ENCODE results near the gene WAS. TPM values are rescaled to one million over a fixed set of nuclear protein-coding genes. Genes with fewer than 3 reads are reported as not detected.

Gene WAS
- total and polyA plus RNA-seq, 4 donors: 1.0 to 5.6 (median 4.1) TPM

DNA sequence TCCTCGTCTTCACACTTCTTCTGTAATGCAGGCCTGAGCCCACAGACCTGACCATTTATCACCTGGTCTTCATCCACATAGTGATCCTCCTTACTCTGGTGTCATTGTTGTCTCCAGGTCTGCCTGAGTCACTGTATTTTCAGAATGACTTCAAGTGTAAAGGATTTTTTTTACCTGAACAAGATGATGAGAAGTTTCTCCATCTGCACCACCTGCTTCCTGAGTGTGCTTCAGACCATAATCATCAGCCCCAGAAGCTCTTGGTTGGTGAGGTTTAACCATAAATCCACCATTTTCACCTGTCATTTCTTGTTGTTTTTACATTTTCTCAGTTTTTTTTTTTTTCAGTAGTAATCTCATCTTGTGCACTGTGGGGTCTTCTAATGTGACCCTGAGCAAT is 47.3 kb upstream of the WAS start:
- no peak for TF ChIP-seq CTCF (IDR thresholded peaks at IDR 0.05; ENCODE audit: low read depth, low read length, missing input control)
- TF ChIP-seq TAF1 (conservative IDR thresholded peaks at IDR 0.05): no peak
- no peak for TF ChIP-seq FOXA2 (IDR thresholded peaks at IDR 0.05)
- TF ChIP-seq RAD21 (IDR thresholded peaks at IDR 0.05): no peak
- no peak for TF ChIP-seq ZBTB33 (IDR thresholded peaks at IDR 0.05)
- TF ChIP-seq HNF4A (conservative IDR thresholded peaks at IDR 0.05): no peak
- no peak for TF ChIP-seq GABPA (IDR thresholded peaks at IDR 0.05 in 1 of 2, conservative IDR thresholded peaks at IDR 0.05 in 1 of 2)
- TF ChIP-seq JUND (IDR thresholded peaks at IDR 0.05): no peak
- TF ChIP-seq SP1 (IDR thresholded peaks at IDR 0.05): no peak
- TF ChIP-seq YY1 (IDR thresholded peaks at IDR 0.05): no peak
- TF ChIP-seq RXRA (IDR thresholded peaks at IDR 0.05): no peak
- no peak for TF ChIP-seq NR2F2 (IDR thresholded peaks at IDR 0.05)
- no peaks in the 10 kb centered on the region for H3K9me3 ChIP-seq (ENCODE audit: control insufficient read depth in 4 of 4, low read length in 3 of 4)
- no peak overlapping the region for H3K9ac ChIP-seq (ENCODE audit: low read depth in 1 of 2, low read length in 2 of 2)
- 69% methylated on average over 1 of the region's 1 CpG for WGBS
- no peak for DNase-seq (ENCODE audit: low spot score)
- no peaks in the 10 kb centered on the region for H3K27me3 ChIP-seq (ENCODE audit: control insufficient read depth in 4 of 4, insufficient read depth in 4 of 4, low read length in 3 of 4)
- H3K36me3 ChIP-seq (ENCODE audit: control insufficient read depth in 4 of 4, insufficient read depth in 3 of 4, low read depth in 1 of 4, low read length in 3 of 4): no peaks in the 10 kb centered on the region
- no peak overlapping the region for H3K4me3 ChIP-seq (ENCODE audit: low read depth in 1 of 3, low read length in 3 of 3)
- no peak overlapping the region for H3K27ac ChIP-seq (ENCODE audit: low read depth in 1 of 2, low read length in 2 of 2)
- H3K4me1 ChIP-seq (ENCODE audit: control insufficient read depth in 4 of 4, insufficient read depth in 4 of 4, low read length in 3 of 4): no peaks in the 10 kb centered on the region

DNA sequence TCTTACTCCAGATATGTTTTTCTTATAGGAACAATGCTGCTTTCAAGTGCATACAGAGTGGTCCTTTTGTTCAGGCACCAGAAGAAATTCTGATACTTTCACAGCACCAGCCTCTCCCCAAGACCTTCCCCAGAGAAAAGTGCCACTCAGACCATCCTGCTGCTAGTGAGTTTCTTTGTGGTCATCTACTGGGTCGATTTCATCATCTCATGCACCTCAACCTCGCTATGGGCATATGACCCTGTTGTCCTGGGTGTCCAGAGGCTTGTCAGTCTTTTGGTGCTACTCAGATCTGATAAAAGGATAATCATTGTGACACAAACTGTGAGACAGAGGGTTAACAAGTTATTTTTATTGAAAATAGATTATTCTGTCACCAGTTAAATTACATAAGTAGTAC is 46.8 kb upstream of the WAS start:
- Histone ChIP-seq H3K9me3 (ENCODE audit: control insufficient read depth in 4 of 4, low read length in 3 of 4) (no peaks in the 10 kb centered on the region), H3K27me3 (ENCODE audit: control insufficient read depth in 4 of 4, insufficient read depth in 4 of 4, low read length in 3 of 4) (no peaks in the 10 kb centered on the region), H3K27ac (ENCODE audit: low read depth in 1 of 2, low read length in 2 of 2) (no peak overlapping the region), H3K4me1 (ENCODE audit: control insufficient read depth in 4 of 4, insufficient read depth in 4 of 4, low read length in 3 of 4) (no peaks in the 10 kb centered on the region), H3K4me3 (ENCODE audit: low read depth in 1 of 3, low read length in 3 of 3) (no peak overlapping the region), H3K9ac (ENCODE audit: low read depth in 1 of 2, low read length in 2 of 2) (no peak overlapping the region), H3K36me3 (ENCODE audit: control insufficient read depth in 4 of 4, insufficient read depth in 3 of 4, low read depth in 1 of 4, low read length in 3 of 4) (no peaks in the 10 kb centered on the region)
- 56% methylated on average over 2 of the region's 2 CpGs for WGBS
- no peak for TF ChIP-seq RXRA (IDR thresholded peaks at IDR 0.05)
- TF ChIP-seq JUND (IDR thresholded peaks at IDR 0.05): no peak
- no peak for TF ChIP-seq HNF4G (IDR thresholded peaks at IDR 0.05)
- TF ChIP-seq, protein P1, sequence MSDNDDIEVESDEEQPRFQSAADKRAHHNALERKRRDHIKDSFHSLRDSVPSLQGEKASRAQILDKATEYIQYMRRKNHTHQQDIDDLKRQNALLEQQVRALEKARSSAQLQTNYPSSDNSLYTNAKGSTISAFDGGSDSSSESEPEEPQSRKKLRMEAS (IDR thresholded peaks at IDR 0.05): no peak
- no peak for TF ChIP-seq ATF3 (IDR thresholded peaks at IDR 0.05)
- DNase-seq (ENCODE audit: low spot score): no peak

DNA sequence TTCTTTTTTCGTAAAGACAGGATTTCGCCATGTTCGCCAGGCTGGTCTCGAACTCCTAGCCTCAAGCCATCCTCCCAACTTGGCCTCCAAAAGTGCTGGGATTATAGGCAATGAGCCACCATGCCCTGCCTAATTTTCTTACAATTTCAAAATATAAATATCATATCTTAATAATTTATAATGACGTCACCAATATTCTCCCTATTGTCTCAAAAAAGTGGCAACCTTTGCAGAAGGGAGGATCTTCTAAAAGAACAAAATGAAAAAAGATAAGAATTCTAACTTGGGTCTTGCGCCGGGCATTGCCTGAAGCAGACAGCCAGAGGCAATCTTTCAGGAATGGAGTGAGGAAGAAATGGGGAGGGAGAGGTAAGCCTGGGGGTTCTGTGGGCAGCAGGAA is 37.9 kb upstream of the WAS start:
- Histone ChIP-seq H3K27me3 (ENCODE audit: control insufficient read depth in 4 of 4, insufficient read depth in 4 of 4, low read length in 3 of 4) (no peaks in the 10 kb centered on the region), H3K4me1 (ENCODE audit: control insufficient read depth in 4 of 4, insufficient read depth in 4 of 4, low read length in 3 of 4) (no peaks in the 10 kb centered on the region), H3K4me3 (ENCODE audit: low read depth in 1 of 3, low read length in 3 of 3) (no peak overlapping the region), H3K27ac (ENCODE audit: low read depth in 1 of 2, low read length in 2 of 2) (no peak overlapping the region), H3K9ac (ENCODE audit: low read depth in 1 of 2, low read length in 2 of 2) (no peak overlapping the region), H3K36me3 (ENCODE audit: control insufficient read depth in 4 of 4, insufficient read depth in 3 of 4, low read depth in 1 of 4, low read length in 3 of 4) (no peaks in the 10 kb centered on the region), H3K9me3 (ENCODE audit: control insufficient read depth in 4 of 4, low read length in 3 of 4) (no peaks in the 10 kb centered on the region)
- no peak for DNase-seq (ENCODE audit: low spot score)
- WGBS: 90% methylated on average over 7 of the region's 7 CpGs
- TF ChIP-seq RAD21 (IDR thresholded peaks at IDR 0.05) (no peak), JUND (IDR thresholded peaks at IDR 0.05) (no peak), FOXA1 (IDR thresholded peaks at IDR 0.05) (no peak), YY1 (IDR thresholded peaks at IDR 0.05) (no peak)
- TF ChIP-seq, protein P2, sequence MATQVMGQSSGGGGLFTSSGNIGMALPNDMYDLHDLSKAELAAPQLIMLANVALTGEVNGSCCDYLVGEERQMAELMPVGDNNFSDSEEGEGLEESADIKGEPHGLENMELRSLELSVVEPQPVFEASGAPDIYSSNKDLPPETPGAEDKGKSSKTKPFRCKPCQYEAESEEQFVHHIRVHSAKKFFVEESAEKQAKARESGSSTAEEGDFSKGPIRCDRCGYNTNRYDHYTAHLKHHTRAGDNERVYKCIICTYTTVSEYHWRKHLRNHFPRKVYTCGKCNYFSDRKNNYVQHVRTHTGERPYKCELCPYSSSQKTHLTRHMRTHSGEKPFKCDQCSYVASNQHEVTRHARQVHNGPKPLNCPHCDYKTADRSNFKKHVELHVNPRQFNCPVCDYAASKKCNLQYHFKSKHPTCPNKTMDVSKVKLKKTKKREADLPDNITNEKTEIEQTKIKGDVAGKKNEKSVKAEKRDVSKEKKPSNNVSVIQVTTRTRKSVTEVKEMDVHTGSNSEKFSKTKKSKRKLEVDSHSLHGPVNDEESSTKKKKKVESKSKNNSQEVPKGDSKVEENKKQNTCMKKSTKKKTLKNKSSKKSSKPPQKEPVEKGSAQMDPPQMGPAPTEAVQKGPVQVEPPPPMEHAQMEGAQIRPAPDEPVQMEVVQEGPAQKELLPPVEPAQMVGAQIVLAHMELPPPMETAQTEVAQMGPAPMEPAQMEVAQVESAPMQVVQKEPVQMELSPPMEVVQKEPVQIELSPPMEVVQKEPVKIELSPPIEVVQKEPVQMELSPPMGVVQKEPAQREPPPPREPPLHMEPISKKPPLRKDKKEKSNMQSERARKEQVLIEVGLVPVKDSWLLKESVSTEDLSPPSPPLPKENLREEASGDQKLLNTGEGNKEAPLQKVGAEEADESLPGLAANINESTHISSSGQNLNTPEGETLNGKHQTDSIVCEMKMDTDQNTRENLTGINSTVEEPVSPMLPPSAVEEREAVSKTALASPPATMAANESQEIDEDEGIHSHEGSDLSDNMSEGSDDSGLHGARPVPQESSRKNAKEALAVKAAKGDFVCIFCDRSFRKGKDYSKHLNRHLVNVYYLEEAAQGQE (IDR thresholded peaks at IDR 0.05): no peak

Data from liver (tissue), 9 donors.